Motor neuron (in vitro differentiated cells): ENCODE results near the gene KIFC1. TPM values are rescaled to one million over a fixed set of nuclear protein-coding genes. Genes with fewer than 3 reads are reported as not detected.
A peak's percentile ranks its signal among the peaks of the same experiment; 100 is the strongest.

Experiments used
- ATAC-seq, 8 experiments: fragments of 200-7000 bp; cut with Tn5 transposase; replicated peaks in 6 of 8; 2 replicates each; pipeline ENCODE4 v1.8.0; 2021; ENCODE audit warnings: mild to moderate bottlenecking in 8 of 8, moderate library complexity in 8 of 8
- H3K27ac ChIP-seq, 2 donors: fragments of 250-450 bp; sonication (Bioruptor Pico); 2 replicates each; pipeline ENCODE4 v1.9.0; 2021; ENCODE audit warnings: antibody characterized with exemption in 2 of 2, mild to moderate bottlenecking in 2 of 2, moderate library complexity in 1 of 2
- H3K4me1 ChIP-seq, 2 donors: fragments of 250-450 bp; sonication (Bioruptor Pico); replicated peaks in 1 of 2; 2 replicates each; pipeline ENCODE4 v1.6.1; 2021; ENCODE audit warnings: antibody characterized with exemption in 2 of 2, mild to moderate bottlenecking in 2 of 2, moderate library complexity in 1 of 2
- H3K4me3 ChIP-seq, 5 donors: fragments of 250-450 bp; sonication (Bioruptor Pico); 2 replicates each; pipeline ENCODE4 v1.9.0; 2021; ENCODE audit warnings: antibody characterized with exemption in 5 of 5, mild to moderate bottlenecking in 5 of 5, moderate library complexity in 4 of 5
- WGBS, 10 experiments: fragments of 450-650 bp; shearing (Covaris generic); methylation state at CpG; one replicate each; pipeline ENCODE4 v1.0.0; 2022; 5-methylcytosine and 5-hydroxymethylcytosine counted together
- in situ Hi-C, 9 experiments: fragments of 400-800 bp; cut with MboI; loops; one replicate each; pipeline ENCODE4 v1.15.0; 2021; ENCODE audit warnings: low sequenced_read_pairs in 9 of 9, low pct_unique_long_range_greater_than_20kb in 2 of 9; ENCODE audit not compliant: unreplicated experiment in 9 of 9
- total RNA-seq, 8 experiments: library from RNA; unstranded; fragments of 300-600 nt; gene quantifications; 2 replicates each; pipeline versions ENCODE4 v1.2.3 to v1.2.4, GENCODE V29; 2022

Gene KIFC1
- total RNA-seq, 8 experiments from 2014 or later: 1.1 to 49.4 (median 2.5) TPM

DNA sequence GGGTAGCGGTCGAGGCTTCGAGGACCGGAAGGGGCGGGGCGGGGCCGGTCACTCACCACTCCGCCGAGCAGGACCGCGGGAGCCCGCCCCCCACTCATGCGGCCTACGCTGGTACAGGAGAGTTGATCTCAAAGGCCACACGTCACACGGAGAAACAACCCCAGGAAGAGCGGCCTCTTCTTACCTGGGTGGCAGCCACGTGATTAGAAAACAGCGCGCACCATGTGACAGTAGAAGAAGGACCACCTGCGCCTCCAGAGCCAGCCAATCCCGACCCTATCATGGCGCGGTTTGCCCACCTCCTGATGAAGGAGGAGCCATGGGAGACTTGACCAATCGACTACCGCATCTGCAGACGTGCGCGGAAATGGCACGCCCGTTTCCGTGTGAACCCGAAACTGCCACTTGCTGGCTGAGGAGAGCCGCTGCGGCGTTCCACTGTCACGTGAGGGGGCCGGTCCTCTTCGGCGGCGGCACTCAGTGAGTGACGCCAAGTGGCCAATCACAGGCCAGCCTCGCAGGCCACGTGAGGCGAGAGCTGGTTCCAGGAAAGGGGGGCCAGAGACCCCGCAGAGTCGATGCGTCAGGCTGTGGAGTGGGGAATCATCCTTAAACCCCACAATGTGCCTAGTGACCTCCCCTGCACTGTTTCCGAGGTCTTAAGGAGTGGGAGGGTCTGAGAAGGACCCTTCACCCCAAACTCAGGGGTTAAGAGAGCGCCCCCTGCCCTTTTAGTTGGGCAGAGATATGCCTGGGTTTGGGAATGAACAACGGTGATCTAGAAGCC, 26.5 kb downstream of the KIFC1 start, which contains the start of gene CUTA:
Gene CUTA, minus strand, starts transcription at position 205 of the 787 bp plus-strand sequence. Its CDS starts 107 bp downstream, at position 98.
- in situ Hi-C loops: no loop called here
- Histone ChIP-seq H3K27ac (peak within 1 kb of the TSS; percentile 95 to 96), H3K4me1 (peaks cover 34% of the 10 kb centered on the region in 2 donors), H3K4me3 (peak within 1 kb of the TSS; percentile 54 to 67 (median 60))
- WGBS, 10 experiments: 0 to 20% (median 1%) methylated on average over 1 to 17 of the region's 51 CpGs; no CpG with 5 or more reads in 4 of the 10 experiments
- peak; percentile 86 to 94 (median 88) for ATAC-seq

DNA sequence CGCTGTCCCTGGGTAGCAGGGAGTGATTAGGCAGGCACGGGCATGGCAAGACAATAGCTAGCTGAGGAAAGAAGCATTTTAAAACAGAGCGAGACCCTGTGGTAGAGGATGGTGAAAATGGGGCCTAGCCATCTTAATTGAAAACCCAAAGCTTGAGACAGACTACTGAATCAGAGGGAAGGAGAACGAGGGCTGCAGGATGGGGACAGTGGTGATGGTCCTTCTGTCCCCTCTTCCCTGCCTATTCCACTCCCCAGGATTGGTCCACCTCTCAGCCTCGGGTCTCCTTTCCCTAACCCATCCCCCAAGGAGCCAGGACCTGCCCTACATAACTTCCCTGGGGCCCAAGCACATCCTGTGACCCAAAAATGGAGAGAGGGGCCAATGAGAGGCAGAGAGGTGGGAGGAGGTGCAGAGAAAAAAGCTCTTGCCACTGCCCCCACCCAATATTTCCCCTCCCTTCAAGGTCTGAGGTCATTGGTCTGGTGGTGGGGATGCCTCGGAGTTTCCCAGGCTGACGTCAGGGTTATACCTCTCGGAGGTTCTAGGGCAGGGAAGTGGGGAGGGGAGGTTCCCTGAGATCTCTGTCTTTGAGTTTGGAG, 27.2 kb downstream of the KIFC1 start:
- H3K4me3 ChIP-seq: peak overlapping the region; percentile 31 to 63 (median 40)

GRCh38 chr6:33419580-33420490, 28.2 kb downstream of the KIFC1 start, which contains the start of gene SYNGAP1:
TSS of gene SYNGAP1 (plus strand) at chr6:33420065. CDS start at chr6:33420265, 200 bp downstream.
- in situ Hi-C loops: no loop called here
- H3K4me1 ChIP-seq: peaks cover 41 to 42% of the 10 kb centered on the region in 2 donors
- no peak for ATAC-seq
- peak within 1 kb of the TSS; percentile 35 to 63 (median 48) for H3K4me3 ChIP-seq
- peak within 1 kb of the TSS; percentile 95 to 96 for H3K27ac ChIP-seq
- WGBS, 10 experiments: 0% methylated on average over 1 of the region's 22 CpGs; no CpG with 5 or more reads in 6 of the 10 experiments

More for the DNA sequence above, 27.2 kb downstream of the KIFC1 start:
- WGBS, 10 experiments: 0 to 92% (median 0%) methylated on average over 1 to 6 of the region's 8 CpGs; no CpG with 5 or more reads in 1 of the 10 experiments
- in situ Hi-C loops: no loop called here
- Histone ChIP-seq H3K4me1 (peaks cover 34% of the 10 kb centered on the region in 2 donors), H3K27ac (peak overlapping the region; percentile 95 to 96)
- ATAC-seq: peak in 3 of 8 experiments; percentile 1 to 11 (median 2)

- peak overlapping the region; percentile 95 to 96 for H3K27ac ChIP-seq
- WGBS, 10 experiments: 44 to 100% (median 73%) methylated on average over 1 to 4 of the region's 6 CpGs; no CpG with 5 or more reads in 4 of the 10 experiments
- ATAC-seq: no peak
- peaks cover 45 to 49% of the 10 kb centered on the region in 2 donors for H3K4me1 ChIP-seq
- in situ Hi-C loops: no loop called here
- H3K4me3 ChIP-seq: peak overlapping the region; percentile 35 to 55 (median 48)
Observed at GRCh38 chr6:33420491-33421343, 29.1 kb downstream of the KIFC1 start.

DNA sequence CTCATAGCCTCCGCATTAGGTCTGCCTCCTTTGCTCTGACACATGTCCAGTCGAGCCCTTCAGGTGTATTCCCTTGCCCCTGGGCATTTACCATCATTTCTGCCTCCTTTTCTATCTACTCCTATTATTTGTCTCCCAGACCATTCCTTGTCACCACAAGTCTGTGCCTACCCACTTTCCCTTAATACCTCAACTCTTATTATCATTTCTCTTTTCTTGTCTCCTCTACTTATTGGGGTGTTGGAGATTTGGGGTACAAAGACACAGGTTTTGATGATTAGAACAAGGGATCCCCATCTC, 29.7 kb downstream of the KIFC1 start:
- Histone ChIP-seq H3K27ac (no peak overlapping the region), H3K4me3 (peak overlapping the region; percentile 35 to 55 (median 48)), H3K4me1 (peaks cover 43 to 45% of the 10 kb centered on the region in 2 donors)
- no peak for ATAC-seq
- 63 to 100% (median 83%) methylated on average over 1 to 2 of the region's 2 CpGs; no CpG with 5 or more reads in 5 of the 10 experiments for WGBS, 10 experiments
- in situ Hi-C loops: no loop called here

GRCh38 chr6:33423777-33424176, 32.2 kb downstream of the KIFC1 start:
- no peak overlapping the region for H3K4me3 ChIP-seq
- H3K4me1 ChIP-seq: peaks cover 35 to 53% of the 10 kb centered on the region in 2 donors
- in situ Hi-C loops: no loop called here
- no peak for ATAC-seq
- H3K27ac ChIP-seq: no peak overlapping the region
- WGBS, 10 experiments: 94 to 100% (median 100%) methylated on average over 1 to 2 of the region's 2 CpGs; no CpG with 5 or more reads in 4 of the 10 experiments

- peak in 6 of 8 experiments; percentile 0 to 7 (median 3) for ATAC-seq
- WGBS, 10 experiments: 0 to 83% (median 38%) methylated on average over 2 to 5 of the region's 12 CpGs; no CpG with 5 or more reads in 2 of the 10 experiments
- H3K27ac ChIP-seq: peak overlapping the region; percentile 87 to 90
- H3K4me1 ChIP-seq: peaks cover 33 to 55% of the 10 kb centered on the region in 2 donors
- in situ Hi-C loops: no loop called here
- H3K4me3 ChIP-seq: peak overlapping the region; percentile 46 to 94 (median 54)
Observed at GRCh38 chr6:33424855-33425667, 33.4 kb downstream of the KIFC1 start.

GRCh38 chr6:33425668-33426577, 34.3 kb downstream of the KIFC1 start:
- ATAC-seq: peak; percentile 63 to 83 (median 65)
- Histone ChIP-seq H3K4me1 (peaks cover 40 to 62% of the 10 kb centered on the region in 2 donors), H3K27ac (peak overlapping the region; percentile 87 to 90), H3K4me3 (peak overlapping the region; percentile 46 to 94 (median 54))
- in situ Hi-C loops: no loop called here
- WGBS, 10 experiments: 0% methylated on average over 1 to 2 of the region's 43 CpGs; no CpG with 5 or more reads in 7 of the 10 experiments

- peak overlapping the region; percentile 87 to 90 for H3K27ac ChIP-seq
- peak overlapping the region; percentile 46 to 94 (median 54) for H3K4me3 ChIP-seq
- WGBS, 10 experiments: 0 to 20% methylated on average over 1 of the region's 12 CpGs; no CpG with 5 or more reads in 8 of the 10 experiments
- ATAC-seq: peak in 5 of 8 experiments; percentile 13 to 32 (median 21)
- in situ Hi-C loops: no loop called here
- peaks cover 39 to 62% of the 10 kb centered on the region in 2 donors for H3K4me1 ChIP-seq
Observed at GRCh38 chr6:33426590-33427511, 35.2 kb downstream of the KIFC1 start.
